ENCODE data around the gene ZNF135.
A peak's percentile ranks its signal among the peaks of the same experiment; 100 is the strongest.

Gene ZNF135

GRCh38 chr19:58059003-58059670 lies at the start of gene ZNF135:
ZNF135 (plus strand) TSS chr19:58059282; CDS start chr19:58060003, 721 bp downstream.
- H3K27me3 Mint-ChIP-seq: peaks cover 36% of the 10 kb centered on the region
- peaks cover 44% of the 10 kb centered on the region for H3K9me3 Mint-ChIP-seq
- H3K27ac Mint-ChIP-seq: no peak within 1 kb of the TSS
- DNase-seq: peak; percentile 71
- H3K4me3 Mint-ChIP-seq: peak within 1 kb of the TSS; percentile 69
- peaks cover 67% of the 10 kb centered on the region for H3K36me3 Mint-ChIP-seq (ENCODE audit: low read depth)
- H3K4me1 Mint-ChIP-seq (ENCODE audit: low read depth): peaks cover 4% of the 10 kb centered on the region

GRCh38 chr19:58009301-58009665 lies 49.8 kb upstream of the ZNF135 start:
- DNase-seq: no peak
- H3K27me3 Mint-ChIP-seq: peaks cover 15% of the 10 kb centered on the region
- H3K36me3 Mint-ChIP-seq (ENCODE audit: low read depth): peaks cover 60% of the 10 kb centered on the region
- no peak overlapping the region for H3K27ac Mint-ChIP-seq
- peaks cover 65% of the 10 kb centered on the region for H3K9me3 Mint-ChIP-seq
- H3K4me3 Mint-ChIP-seq: peak overlapping the region; percentile 69
- H3K4me1 Mint-ChIP-seq (ENCODE audit: low read depth): peaks cover 9% of the 10 kb centered on the region

GRCh38 chr19:58009666-58010301 lies 49.3 kb upstream of the ZNF135 start:
- Mint-ChIP-seq H3K36me3 (ENCODE audit: low read depth) (peaks cover 55% of the 10 kb centered on the region), H3K9me3 (peaks cover 65% of the 10 kb centered on the region), H3K4me1 (ENCODE audit: low read depth) (peaks cover 5% of the 10 kb centered on the region), H3K4me3 (peak overlapping the region; percentile 69), H3K27ac (no peak overlapping the region), H3K27me3 (peaks cover 15% of the 10 kb centered on the region)
- DNase-seq: peak; percentile 64

- Mint-ChIP-seq H3K4me1 (ENCODE audit: low read depth) (peaks cover 5% of the 10 kb centered on the region), H3K27ac (no peak overlapping the region), H3K9me3 (peaks cover 62% of the 10 kb centered on the region), H3K4me3 (no peak overlapping the region), H3K27me3 (peaks cover 15% of the 10 kb centered on the region), H3K36me3 (ENCODE audit: low read depth) (peaks cover 47% of the 10 kb centered on the region)
- DNase-seq: no peak
These were observed 48.6 kb upstream of the ZNF135 start for GRCh38 chr19:58010507-58010906.

GRCh38 chr19:58014141-58014540 lies 44.9 kb upstream of the ZNF135 start:
- DNase-seq: no peak
- peaks cover 46% of the 10 kb centered on the region for H3K9me3 Mint-ChIP-seq
- H3K27ac Mint-ChIP-seq: no peak overlapping the region
- peaks cover 28% of the 10 kb centered on the region for H3K27me3 Mint-ChIP-seq
- H3K4me1 Mint-ChIP-seq (ENCODE audit: low read depth): peaks cover 3% of the 10 kb centered on the region
- H3K36me3 Mint-ChIP-seq (ENCODE audit: low read depth): peaks cover 26% of the 10 kb centered on the region
- no peak overlapping the region for H3K4me3 Mint-ChIP-seq

GRCh38 chr19:58020129-58020528 lies 39.0 kb upstream of the ZNF135 start:
- Mint-ChIP-seq H3K36me3 (ENCODE audit: low read depth) (peaks cover 20% of the 10 kb centered on the region), H3K27ac (no peak overlapping the region), H3K4me3 (no peak overlapping the region), H3K9me3 (peaks cover 32% of the 10 kb centered on the region), H3K27me3 (peaks cover 17% of the 10 kb centered on the region), H3K4me1 (ENCODE audit: low read depth) (no peaks in the 10 kb centered on the region)
- DNase-seq: no peak

GRCh38 chr19:58021541-58022282 lies 37.4 kb upstream of the ZNF135 start:
- Mint-ChIP-seq H3K27ac (no peak overlapping the region), H3K36me3 (ENCODE audit: low read depth) (peaks cover 17% of the 10 kb centered on the region), H3K4me3 (no peak overlapping the region), H3K4me1 (ENCODE audit: low read depth) (no peaks in the 10 kb centered on the region), H3K27me3 (peaks cover 10% of the 10 kb centered on the region), H3K9me3 (peaks cover 33% of the 10 kb centered on the region)
- peak; percentile 38 for DNase-seq

- H3K36me3 Mint-ChIP-seq (ENCODE audit: low read depth): peaks cover 13% of the 10 kb centered on the region
- no peak overlapping the region for H3K27ac Mint-ChIP-seq
- H3K4me1 Mint-ChIP-seq (ENCODE audit: low read depth): no peaks in the 10 kb centered on the region
- DNase-seq: no peak
- no peak overlapping the region for H3K4me3 Mint-ChIP-seq
- peaks cover 28% of the 10 kb centered on the region for H3K9me3 Mint-ChIP-seq
- peaks cover 5% of the 10 kb centered on the region for H3K27me3 Mint-ChIP-seq
These were observed 36.8 kb upstream of the ZNF135 start for GRCh38 chr19:58022283-58022660.

- no peaks in the 10 kb centered on the region for H3K27me3 Mint-ChIP-seq
- no peak for DNase-seq
- peaks cover 14% of the 10 kb centered on the region for H3K36me3 Mint-ChIP-seq (ENCODE audit: low read depth)
- H3K27ac Mint-ChIP-seq: no peak overlapping the region
- peaks cover 32% of the 10 kb centered on the region for H3K9me3 Mint-ChIP-seq
- no peaks in the 10 kb centered on the region for H3K4me1 Mint-ChIP-seq (ENCODE audit: low read depth)
- no peak overlapping the region for H3K4me3 Mint-ChIP-seq
These were observed 34.4 kb upstream of the ZNF135 start for GRCh38 chr19:58024661-58025060.

- Mint-ChIP-seq H3K4me1 (ENCODE audit: low read depth) (peaks cover 3% of the 10 kb centered on the region), H3K27ac (no peak within 1 kb of the TSS), H3K4me3 (no peak within 1 kb of the TSS), H3K36me3 (ENCODE audit: low read depth) (peaks cover 26% of the 10 kb centered on the region), H3K27me3 (peaks cover 29% of the 10 kb centered on the region), H3K9me3 (peaks cover 34% of the 10 kb centered on the region)
- DNase-seq: peak; percentile 32
These were observed 25.2 kb upstream of the ZNF135 start, which contains the start of gene ZSCAN1 for GRCh38 chr19:58033741-58034476. ZSCAN1 (plus strand) TSS chr19:58034025; CDS start chr19:58037837, 3,812 bp downstream.

- DNase-seq: no peak
- Mint-ChIP-seq H3K4me3 (no peak overlapping the region), H3K36me3 (ENCODE audit: low read depth) (peaks cover 23% of the 10 kb centered on the region), H3K4me1 (ENCODE audit: low read depth) (peaks cover 3% of the 10 kb centered on the region), H3K27me3 (peaks cover 29% of the 10 kb centered on the region), H3K9me3 (peaks cover 34% of the 10 kb centered on the region), H3K27ac (no peak overlapping the region)
These were observed 24.6 kb upstream of the ZNF135 start for GRCh38 chr19:58034477-58034793.

- Mint-ChIP-seq H3K9me3 (peaks cover 36% of the 10 kb centered on the region), H3K27ac (no peak overlapping the region), H3K36me3 (ENCODE audit: low read depth) (peaks cover 26% of the 10 kb centered on the region), H3K27me3 (peaks cover 29% of the 10 kb centered on the region), H3K4me3 (no peak overlapping the region), H3K4me1 (ENCODE audit: low read depth) (peaks cover 3% of the 10 kb centered on the region)
- DNase-seq: no peak
These were observed 23.2 kb upstream of the ZNF135 start for GRCh38 chr19:58035863-58036262.

GRCh38 chr19:58037927-58038687 lies 21.0 kb upstream of the ZNF135 start:
- H3K27me3 Mint-ChIP-seq: peaks cover 20% of the 10 kb centered on the region
- H3K36me3 Mint-ChIP-seq (ENCODE audit: low read depth): peaks cover 37% of the 10 kb centered on the region
- H3K4me1 Mint-ChIP-seq (ENCODE audit: low read depth): peaks cover 3% of the 10 kb centered on the region
- H3K4me3 Mint-ChIP-seq: no peak overlapping the region
- H3K9me3 Mint-ChIP-seq: peaks cover 44% of the 10 kb centered on the region
- no peak overlapping the region for H3K27ac Mint-ChIP-seq
- DNase-seq: no peak

- DNase-seq: no peak
- peaks cover 49% of the 10 kb centered on the region for H3K9me3 Mint-ChIP-seq
These were observed 20.3 kb upstream of the ZNF135 start for GRCh38 chr19:58038688-58039204.

More at GRCh38 chr19:58038688-58039204, 20.3 kb upstream of the ZNF135 start:
- no peak overlapping the region for H3K27ac Mint-ChIP-seq
- peaks cover 3% of the 10 kb centered on the region for H3K4me1 Mint-ChIP-seq (ENCODE audit: low read depth)
- no peak overlapping the region for H3K4me3 Mint-ChIP-seq
- peaks cover 20% of the 10 kb centered on the region for H3K27me3 Mint-ChIP-seq
- H3K36me3 Mint-ChIP-seq (ENCODE audit: low read depth): peaks cover 39% of the 10 kb centered on the region

Data from activated T-cell treated with anti-CD3 and anti-CD28 coated beads, Interleukin-2, amount 50 U/mL, for 24 hours (primary cell).